Bone marrow (tissue), 2 donors: Measurements from ENCODE around the gene ZNF140.

Experiments used
- DNase-seq, 2 donors: peaks; one replicate each; lab custom pipeline; 2025; lab: John Stamatoyannopoulos, UW

Gene ZNF140

GRCh38 chr12:133080368-133081158, at the start of gene ZNF140:
ZNF140 (plus strand) TSS chr12:133080923; CDS start chr12:133081321, 398 bp downstream.
- peak; percentile 97 to 99 for DNase-seq

- peak; percentile 88 to 97 for DNase-seq
These were observed 43.3 kb upstream of the ZNF140 start, which contains the start of gene ZNF84 for GRCh38 chr12:133037207-133038005. ZNF84 (plus strand) TSS chr12:133037509; CDS start chr12:133041468, 3,959 bp downstream.

GRCh38 chr12:133038118-133038709, 42.5 kb upstream of the ZNF140 start:
- DNase-seq = no peak

GRCh38 chr12:133046698-133047097, 34.0 kb upstream of the ZNF140 start:
- DNase-seq = no peak

GRCh38 chr12:133057446-133057845, 23.3 kb upstream of the ZNF140 start:
- no peak for DNase-seq

- DNase-seq = no peak
These were observed 22.3 kb upstream of the ZNF140 start for GRCh38 chr12:133058203-133059113.

- no peak for DNase-seq
These were observed 18.8 kb upstream of the ZNF140 start for GRCh38 chr12:133061954-133062353.

GRCh38 chr12:133063556-133063955, 17.2 kb upstream of the ZNF140 start:
- DNase-seq = no peak

GRCh38 chr12:133073836-133074235, 6.9 kb upstream of the ZNF140 start:
- no peak for DNase-seq

GRCh38 chr12:133080026-133080367, 726 bp upstream of the ZNF140 start:
- peak; percentile 96 to 99 for DNase-seq

GRCh38 chr12:133081159-133081780, 547 bp downstream of the ZNF140 start:
- DNase-seq = peak in 1 of 2 donors; percentile 32

GRCh38 chr12:133083345-133083744, 2.6 kb downstream of the ZNF140 start:
- DNase-seq = no peak

GRCh38 chr12:133105620-133106019, 24.9 kb downstream of the ZNF140 start:
- DNase-seq = no peak

- DNase-seq = no peak
These were observed 25.5 kb downstream of the ZNF140 start for GRCh38 chr12:133106253-133106652.

- DNase-seq = no peak
These were observed 26.4 kb downstream of the ZNF140 start for GRCh38 chr12:133107121-133107520.

GRCh38 chr12:133108150-133108549, 27.4 kb downstream of the ZNF140 start:
- DNase-seq = no peak

- DNase-seq = no peak
These were observed 39.9 kb downstream of the ZNF140 start for GRCh38 chr12:133120385-133121191.

- DNase-seq = no peak
These were observed 44.0 kb downstream of the ZNF140 start for GRCh38 chr12:133124674-133125073.

- DNase-seq = no peak
These were observed 48.8 kb downstream of the ZNF140 start for GRCh38 chr12:133129368-133130037.
